Central memory CD4-positive, alpha-beta T cell (primary cell): ENCODE measurements around the gene SUV39H2.
"Not testable (repeated sequence)": the region's sequence is repeated elsewhere in the genome, so short reads cannot be mapped to it uniquely, and the experiment has no call there.

Source experiments
- DNase-seq: peaks from one replicate; pipeline ENCODE4 v3.0.0; 2022

SUV39H2 gene

GRCh38 chr10:14875941-14876340 lies 2.7 kb upstream of the SUV39H2 start:
- no peak for DNase-seq

DNA sequence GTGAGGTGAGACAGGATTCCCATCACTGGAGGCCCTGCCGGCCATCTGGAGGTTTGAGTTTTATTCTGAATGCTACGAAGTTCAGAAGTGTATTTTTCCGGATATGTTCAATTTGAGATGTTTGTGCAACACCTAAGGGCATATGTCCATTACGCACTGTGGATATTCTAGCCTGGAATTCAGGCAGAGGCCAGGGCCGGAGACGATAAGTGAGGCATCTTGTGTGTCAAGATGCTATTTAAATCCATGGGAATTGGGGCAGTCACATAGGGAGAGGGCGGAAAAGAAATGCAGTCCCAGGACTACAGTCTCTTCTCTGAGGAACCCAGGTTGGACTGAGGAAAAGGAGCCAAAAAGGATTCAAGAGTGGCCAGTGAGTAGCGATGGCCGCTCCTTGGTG lies 1.9 kb upstream of the SUV39H2 start:
- DNase-seq: no peak

GRCh38 chr10:14879124-14879927 lies 660 bp downstream of the SUV39H2 start:
- peak; percentile 37 for DNase-seq

GRCh38 chr10:14879928-14880193 lies 1.2 kb downstream of the SUV39H2 start:
- DNase-seq: no peak

- DNase-seq: no peak
Observed at GRCh38 chr10:14880229-14880628, 1.6 kb downstream of the SUV39H2 start.

- DNase-seq: no peak
Observed at GRCh38 chr10:14884082-14884481, 5.4 kb downstream of the SUV39H2 start.

DNA sequence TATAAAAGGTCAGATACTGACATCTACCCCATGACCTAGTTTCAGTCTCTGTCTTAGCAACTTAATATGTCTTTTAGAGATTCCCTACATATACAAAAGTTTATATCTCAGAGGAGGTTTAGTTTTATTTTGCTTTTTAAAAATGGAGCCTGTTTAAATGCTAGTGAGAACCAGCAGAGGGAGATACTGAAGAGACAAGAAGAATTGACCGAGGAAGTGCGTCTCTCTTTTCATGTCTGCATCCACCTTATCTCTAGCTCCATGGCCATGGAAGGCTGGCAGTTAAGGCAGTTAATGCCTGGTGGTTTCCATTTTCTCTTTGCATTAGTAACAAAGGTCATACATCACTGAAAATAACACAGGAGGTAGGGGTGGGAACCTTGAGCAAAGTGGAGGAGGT lies 10.7 kb downstream of the SUV39H2 start:
- no peak for DNase-seq

DNA sequence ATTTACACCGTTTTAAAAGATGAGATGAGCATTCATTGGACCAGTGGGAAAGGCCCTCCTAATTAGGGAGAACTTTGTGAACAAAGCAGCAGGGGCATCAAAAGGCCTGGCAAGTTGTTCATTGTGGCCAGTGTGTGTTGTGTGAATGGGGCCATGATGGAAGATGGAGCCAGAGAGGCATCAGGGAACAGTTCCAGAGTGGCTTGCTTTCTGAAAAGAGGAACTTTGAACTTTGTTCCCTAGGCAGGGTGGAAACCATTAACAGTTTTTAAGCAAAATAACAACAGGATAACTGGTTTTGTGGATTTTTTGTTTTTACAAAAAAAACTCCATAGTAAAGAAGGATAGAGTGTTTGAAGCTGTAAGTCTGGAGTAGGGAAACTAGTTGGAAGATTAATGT lies 12.5 kb downstream of the SUV39H2 start:
- DNase-seq: no peak

GRCh38 chr10:14904316-14904732 lies 25.7 kb downstream of the SUV39H2 start:
- DNase-seq: peak; percentile 24

- DNase-seq: no peak
Observed at GRCh38 chr10:14904864-14905263, 26.2 kb downstream of the SUV39H2 start.

- peak; percentile 9 for DNase-seq
Observed at GRCh38 chr10:14905890-14906289, 27.2 kb downstream of the SUV39H2 start.

DNA sequence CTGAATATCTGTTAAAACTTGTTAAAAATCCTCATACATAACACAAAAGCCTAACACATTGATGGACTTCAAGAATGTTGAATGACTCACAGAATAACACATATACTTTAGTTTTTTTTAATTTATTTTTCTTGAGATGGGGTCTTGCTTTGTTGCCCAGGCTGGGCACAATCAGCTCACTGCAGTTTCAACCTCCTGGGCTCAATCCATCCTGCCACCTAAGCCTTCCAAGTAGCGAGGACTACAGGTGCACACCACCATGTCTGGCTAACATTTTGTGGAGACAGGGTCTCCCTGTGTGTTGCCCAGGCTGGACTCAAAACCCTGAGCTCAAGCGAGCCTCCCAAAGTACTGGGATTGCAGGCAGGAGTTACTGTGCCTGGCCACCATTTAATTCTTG lies 28.1 kb downstream of the SUV39H2 start:
- no peak for DNase-seq

GRCh38 chr10:14907591-14907990 lies 28.9 kb downstream of the SUV39H2 start:
- DNase-seq: not testable (repeated sequence)

DNA sequence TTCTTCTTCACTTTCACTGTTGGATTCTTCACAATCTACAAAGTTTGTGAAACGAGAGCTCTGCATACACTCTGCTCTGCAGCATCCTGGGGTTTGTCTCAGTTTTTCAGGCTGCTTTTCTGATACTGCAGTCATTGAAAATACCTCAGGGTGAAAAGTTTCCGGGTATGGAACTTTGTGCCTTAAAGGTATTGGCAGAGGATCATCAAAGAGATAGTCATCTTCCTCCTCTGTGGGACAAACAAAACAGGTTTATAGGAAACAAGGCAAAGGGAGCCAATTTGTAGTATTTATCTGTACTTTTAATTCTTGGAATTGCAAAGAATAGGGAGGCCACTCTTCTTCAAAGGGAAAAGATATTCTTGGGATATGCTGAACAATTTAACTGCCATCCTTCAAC lies 30.4 kb downstream of the SUV39H2 start:
- DNase-seq: no peak

GRCh38 chr10:14910953-14911352 lies 32.3 kb downstream of the SUV39H2 start:
- DNase-seq: no peak

GRCh38 chr10:14911801-14912200 lies 33.1 kb downstream of the SUV39H2 start:
- DNase-seq: no peak

- DNase-seq: no peak
Observed at GRCh38 chr10:14916600-14916999, 37.9 kb downstream of the SUV39H2 start.

GRCh38 chr10:14917827-14918226 lies 39.2 kb downstream of the SUV39H2 start:
- DNase-seq: no peak

DNA sequence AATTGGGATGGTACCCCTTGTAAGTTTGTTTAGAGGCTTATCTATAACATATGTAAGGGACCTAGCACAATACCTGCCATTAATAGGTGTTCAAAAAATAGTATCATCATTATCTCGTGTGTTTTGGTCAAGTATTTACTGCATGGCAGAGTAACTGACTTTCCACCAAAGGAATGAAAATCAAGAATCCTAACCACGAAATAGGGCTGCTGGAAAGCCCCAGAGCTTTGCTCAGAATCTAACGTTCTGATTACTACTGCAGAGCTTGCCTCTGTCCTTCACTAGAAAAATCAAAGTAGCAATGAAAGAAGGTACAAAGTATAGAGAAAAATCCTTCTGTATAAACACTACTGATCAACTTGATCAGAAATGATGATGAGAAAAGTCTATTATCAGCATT lies 40.3 kb downstream of the SUV39H2 start:
- no peak for DNase-seq

DNA sequence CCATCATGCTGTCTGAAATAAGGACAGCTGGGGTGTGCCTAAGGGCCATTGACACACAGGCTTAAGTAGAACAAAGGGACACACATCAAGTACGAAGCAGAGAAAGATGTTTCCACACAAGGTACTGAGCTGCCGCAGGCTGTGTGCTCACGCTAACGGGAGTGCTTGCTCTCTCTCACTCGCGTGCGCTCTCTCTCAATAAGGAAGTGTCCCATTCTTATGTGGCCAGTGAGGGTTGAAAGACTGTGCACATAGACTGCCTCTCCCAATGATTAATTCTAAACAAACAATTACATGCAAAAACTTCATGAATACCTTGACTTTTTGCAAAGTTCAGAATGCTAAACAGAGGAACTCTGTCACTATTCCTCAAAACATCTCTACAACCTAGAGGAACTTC lies 45.3 kb downstream of the SUV39H2 start:
- no peak for DNase-seq

- no peak for DNase-seq
Observed at GRCh38 chr10:14925268-14925667, 46.6 kb downstream of the SUV39H2 start.

GRCh38 chr10:14926061-14926470 lies 47.4 kb downstream of the SUV39H2 start:
- DNase-seq: no peak

DNA sequence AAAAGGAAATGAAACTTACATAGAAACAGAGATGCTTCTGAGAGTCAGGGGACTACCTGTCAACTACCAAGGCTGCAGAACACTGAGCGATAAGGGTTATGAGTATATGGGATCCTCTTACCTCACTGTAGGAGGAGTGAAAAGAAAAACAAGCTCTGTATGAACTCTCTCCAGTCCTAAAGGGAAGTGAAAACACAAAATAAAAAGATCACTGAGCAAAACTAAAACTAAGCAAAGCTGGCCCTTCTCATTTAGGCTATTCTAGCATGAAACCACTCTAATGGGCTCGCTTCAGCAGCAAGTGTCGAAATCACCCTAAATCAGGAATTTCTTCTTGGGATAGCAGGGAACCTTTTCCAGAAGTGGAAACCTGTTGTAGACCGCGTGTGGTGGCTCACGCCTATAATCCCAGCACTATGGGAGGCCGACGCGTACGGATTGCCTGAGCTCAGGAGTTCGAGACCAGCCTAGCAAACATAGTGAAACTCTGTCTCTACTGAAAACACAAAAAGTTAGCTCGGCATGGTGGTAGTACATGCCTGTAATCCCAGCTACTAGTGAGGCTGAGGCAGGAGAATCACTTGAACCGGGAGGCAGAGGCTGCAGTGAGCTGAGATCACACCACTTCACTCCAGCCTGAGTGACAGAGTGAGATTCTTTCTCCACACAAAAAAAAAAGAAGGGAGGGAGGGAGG lies 48.2 kb downstream of the SUV39H2 start:
- DNase-seq: no peak

DNA sequence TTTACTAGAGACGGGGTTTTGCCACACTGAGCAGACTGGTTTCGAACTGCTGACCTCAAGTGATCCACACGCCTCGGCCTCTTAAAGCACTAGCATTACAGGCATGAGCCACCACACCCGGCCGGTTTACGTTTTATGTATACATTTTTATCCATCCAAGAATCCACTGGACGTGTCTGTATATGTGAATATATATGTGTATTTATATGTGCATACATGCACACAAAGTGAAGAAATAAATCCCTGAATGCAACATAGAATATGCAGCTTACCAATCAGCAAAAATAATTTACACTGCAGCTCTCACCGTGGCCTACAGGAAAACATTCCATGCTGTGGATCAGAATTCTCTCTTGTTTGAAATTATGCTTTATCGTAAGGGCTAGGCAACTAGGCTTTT lies 51.9 kb downstream of the SUV39H2 start:
- no peak for DNase-seq

DNA sequence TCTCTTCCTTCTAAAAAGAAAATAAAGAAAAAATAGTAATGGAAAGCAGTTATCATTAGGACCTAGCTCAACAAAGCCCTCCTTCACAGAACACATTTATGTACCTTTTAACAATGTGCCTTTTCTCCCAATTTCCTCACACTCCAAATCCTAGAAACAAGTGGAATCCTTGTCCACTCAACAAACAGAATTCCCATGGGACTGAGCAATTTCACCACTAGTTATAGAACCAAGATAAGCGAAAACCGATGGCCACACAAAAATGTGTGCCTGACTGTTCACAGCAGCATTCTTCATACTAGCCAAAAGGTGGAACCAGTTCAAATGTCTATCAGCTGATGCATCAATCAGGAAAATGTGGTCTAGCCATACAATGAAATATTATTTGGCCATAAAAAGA lies 57.9 kb downstream of the SUV39H2 start:
- no peak for DNase-seq
